ENCODE measurements around the gene MTCH2. TPM values are rescaled to one million over a fixed set of nuclear protein-coding genes. Genes with fewer than 3 reads are reported as not detected.
"Not testable (repeated sequence)": the region's sequence is repeated elsewhere in the genome, so short reads cannot be mapped to it uniquely, and the experiment has no call there.

The MTCH2 gene
- total RNA-seq, 1 experiment from 2014 or later: 138 TPM

DNA sequence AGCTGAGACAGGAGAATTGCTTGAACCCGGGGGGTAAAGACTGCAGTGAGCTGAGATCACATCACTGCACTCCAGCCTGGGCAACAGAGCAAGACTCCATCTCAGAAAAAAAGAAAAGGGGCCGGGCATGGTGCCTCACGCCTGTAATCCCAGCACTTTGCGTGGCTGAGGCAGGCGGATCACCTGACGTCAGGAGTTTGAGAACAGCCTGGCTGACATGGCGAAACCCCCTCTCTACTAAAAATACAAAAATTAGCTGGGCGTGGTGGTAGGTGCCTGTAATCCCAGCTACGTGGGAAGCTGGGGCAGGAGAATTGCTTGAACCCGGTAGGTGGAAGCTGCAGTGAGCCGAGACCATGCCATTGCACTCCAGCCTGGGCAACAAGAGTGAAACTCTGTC is 6.0 kb downstream of the MTCH2 start:
- CTCF ChIA-PET; RAD21 ChIA-PET (ENCODE audit: low non-redundant PET in 1 of 2, low total read pairs in 2 of 2, uncharacterized antibody in 2 of 2, unreplicated experiment in 2 of 2): not testable (repeated sequence)

DNA sequence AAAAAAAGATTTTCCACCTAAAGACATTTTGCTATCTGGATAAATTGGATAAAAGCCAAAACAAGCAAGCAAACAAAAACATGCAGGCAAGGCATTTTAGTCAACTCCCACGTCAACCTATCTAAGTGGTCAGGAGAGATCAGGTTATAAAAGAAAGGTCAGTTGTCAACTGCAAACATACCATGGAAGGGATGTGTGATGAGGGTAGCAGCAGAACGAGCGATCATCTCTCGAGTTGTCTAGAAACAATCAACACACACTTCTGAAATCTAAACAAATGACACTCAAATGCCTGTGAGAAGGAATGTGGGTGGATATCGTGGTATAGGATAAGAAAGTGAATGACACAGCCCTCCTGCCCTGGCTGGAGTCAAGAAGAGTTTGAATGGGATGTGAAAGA is 10.9 kb downstream of the MTCH2 start:
- no peak overlapping the region for H3K9ac ChIP-seq (ENCODE audit: low read length)
- H2AFZ ChIP-seq (ENCODE audit: low read depth, low read length, poor library complexity, severe bottlenecking): no peak overlapping the region
- DNase-seq (ENCODE audit: low read depth, low spot score): no peak
- intact Hi-C loops (cut with micrococcal nuclease): no loop called here
- peaks cover 44 to 50% of the 10 kb centered on the region in 2 experiments for H3K36me3 ChIP-seq (ENCODE audit: control insufficient read depth in 1 of 2, insufficient read depth in 2 of 2, low read length in 2 of 2)
- H3K4me3 ChIP-seq (replicated peaks in 1 of 2; ENCODE audit: low read depth in 1 of 2, low read length in 2 of 2): no peak overlapping the region
- POLR2A ChIA-PET: no interaction called here
- TF ChIP-seq SP1 (IDR thresholded peaks at IDR 0.05; ENCODE audit: low read depth) (no peak), SRF (IDR thresholded peaks at IDR 0.05; ENCODE audit: low read depth) (no peak), FOSL1 (IDR thresholded peaks at IDR 0.05; ENCODE audit: low read depth) (no peak), ZFX (IDR thresholded peaks at IDR 0.05) (no peak), SIN3A (IDR thresholded peaks at IDR 0.05; ENCODE audit: low read depth) (no peak), RAD21 (IDR thresholded peaks at IDR 0.05; ENCODE audit: low read depth) (no peak), JUND (IDR thresholded peaks at IDR 0.05) (no peak)
- TF ChIP-seq, protein P1, sequence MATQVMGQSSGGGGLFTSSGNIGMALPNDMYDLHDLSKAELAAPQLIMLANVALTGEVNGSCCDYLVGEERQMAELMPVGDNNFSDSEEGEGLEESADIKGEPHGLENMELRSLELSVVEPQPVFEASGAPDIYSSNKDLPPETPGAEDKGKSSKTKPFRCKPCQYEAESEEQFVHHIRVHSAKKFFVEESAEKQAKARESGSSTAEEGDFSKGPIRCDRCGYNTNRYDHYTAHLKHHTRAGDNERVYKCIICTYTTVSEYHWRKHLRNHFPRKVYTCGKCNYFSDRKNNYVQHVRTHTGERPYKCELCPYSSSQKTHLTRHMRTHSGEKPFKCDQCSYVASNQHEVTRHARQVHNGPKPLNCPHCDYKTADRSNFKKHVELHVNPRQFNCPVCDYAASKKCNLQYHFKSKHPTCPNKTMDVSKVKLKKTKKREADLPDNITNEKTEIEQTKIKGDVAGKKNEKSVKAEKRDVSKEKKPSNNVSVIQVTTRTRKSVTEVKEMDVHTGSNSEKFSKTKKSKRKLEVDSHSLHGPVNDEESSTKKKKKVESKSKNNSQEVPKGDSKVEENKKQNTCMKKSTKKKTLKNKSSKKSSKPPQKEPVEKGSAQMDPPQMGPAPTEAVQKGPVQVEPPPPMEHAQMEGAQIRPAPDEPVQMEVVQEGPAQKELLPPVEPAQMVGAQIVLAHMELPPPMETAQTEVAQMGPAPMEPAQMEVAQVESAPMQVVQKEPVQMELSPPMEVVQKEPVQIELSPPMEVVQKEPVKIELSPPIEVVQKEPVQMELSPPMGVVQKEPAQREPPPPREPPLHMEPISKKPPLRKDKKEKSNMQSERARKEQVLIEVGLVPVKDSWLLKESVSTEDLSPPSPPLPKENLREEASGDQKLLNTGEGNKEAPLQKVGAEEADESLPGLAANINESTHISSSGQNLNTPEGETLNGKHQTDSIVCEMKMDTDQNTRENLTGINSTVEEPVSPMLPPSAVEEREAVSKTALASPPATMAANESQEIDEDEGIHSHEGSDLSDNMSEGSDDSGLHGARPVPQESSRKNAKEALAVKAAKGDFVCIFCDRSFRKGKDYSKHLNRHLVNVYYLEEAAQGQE (IDR thresholded peaks at IDR 0.05; ENCODE audit: low read depth): no peak
- TF ChIP-seq, protein P2, sequence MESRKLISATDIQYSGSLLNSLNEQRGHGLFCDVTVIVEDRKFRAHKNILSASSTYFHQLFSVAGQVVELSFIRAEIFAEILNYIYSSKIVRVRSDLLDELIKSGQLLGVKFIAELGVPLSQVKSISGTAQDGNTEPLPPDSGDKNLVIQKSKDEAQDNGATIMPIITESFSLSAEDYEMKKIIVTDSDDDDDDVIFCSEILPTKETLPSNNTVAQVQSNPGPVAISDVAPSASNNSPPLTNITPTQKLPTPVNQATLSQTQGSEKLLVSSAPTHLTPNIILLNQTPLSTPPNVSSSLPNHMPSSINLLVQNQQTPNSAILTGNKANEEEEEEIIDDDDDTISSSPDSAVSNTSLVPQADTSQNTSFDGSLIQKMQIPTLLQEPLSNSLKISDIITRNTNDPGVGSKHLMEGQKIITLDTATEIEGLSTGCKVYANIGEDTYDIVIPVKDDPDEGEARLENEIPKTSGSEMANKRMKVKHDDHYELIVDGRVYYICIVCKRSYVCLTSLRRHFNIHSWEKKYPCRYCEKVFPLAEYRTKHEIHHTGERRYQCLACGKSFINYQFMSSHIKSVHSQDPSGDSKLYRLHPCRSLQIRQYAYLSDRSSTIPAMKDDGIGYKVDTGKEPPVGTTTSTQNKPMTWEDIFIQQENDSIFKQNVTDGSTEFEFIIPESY (IDR thresholded peaks at IDR 0.05; ENCODE audit: extremely low read depth, insufficient replicate concordance, low read length): no peak
- H4K20me1 ChIP-seq (ENCODE audit: insufficient read depth): no peaks in the 10 kb centered on the region
- CTCF ChIA-PET: no interaction called here
- no peaks in the 10 kb centered on the region for H3K9me3 ChIP-seq (ENCODE audit: control insufficient read depth in 1 of 2, insufficient read depth in 1 of 2, low read depth in 1 of 2, low read length in 2 of 2)
- ATAC-seq: no peak
- RAD21 ChIA-PET (ENCODE audit: low non-redundant PET in 1 of 2, low total read pairs in 2 of 2, uncharacterized antibody in 2 of 2, unreplicated experiment in 2 of 2): no interaction called here
- H3K27ac ChIP-seq (ENCODE audit: low read depth, low read length): no peak overlapping the region
- H3K9me2 ChIP-seq (ENCODE audit: insufficient read depth): no peaks in the 10 kb centered on the region
- H3K27me3 ChIP-seq (ENCODE audit: insufficient read depth, low read length): no peaks in the 10 kb centered on the region
- BruUV-seq (replicated peaks): no TSS peak
- no peak overlapping the region for H3K4me2 ChIP-seq (ENCODE audit: low read length)
- H3K4me1 ChIP-seq (ENCODE audit: control insufficient read depth in 1 of 2, insufficient read depth in 2 of 2, low read length in 2 of 2): no peaks in the 10 kb centered on the region
- H3K79me2 ChIP-seq (ENCODE audit: insufficient read depth, low read length): no peaks in the 10 kb centered on the region

More for the DNA sequence above, 6.0 kb downstream of the MTCH2 start:
- H3K9me2 ChIP-seq (ENCODE audit: insufficient read depth); BruUV-seq (replicated peaks); POLR2A ChIA-PET; H2AFZ ChIP-seq (ENCODE audit: low read depth, low read length, poor library complexity, severe bottlenecking); H3K9me3 ChIP-seq (ENCODE audit: control insufficient read depth in 1 of 2, insufficient read depth in 1 of 2, low read depth in 1 of 2, low read length in 2 of 2); H4K20me1 ChIP-seq (ENCODE audit: insufficient read depth); H3K27ac ChIP-seq (ENCODE audit: low read depth, low read length); ATAC-seq; H3K4me1 ChIP-seq (ENCODE audit: control insufficient read depth in 1 of 2, insufficient read depth in 2 of 2, low read length in 2 of 2); H3K4me2 ChIP-seq (ENCODE audit: low read length); H3K9ac ChIP-seq (ENCODE audit: low read length); H3K27me3 ChIP-seq (ENCODE audit: insufficient read depth, low read length); intact Hi-C loops (cut with micrococcal nuclease); H3K4me3 ChIP-seq (replicated peaks in 1 of 2; ENCODE audit: low read depth in 1 of 2, low read length in 2 of 2); DNase-seq (ENCODE audit: low read depth, low spot score): not testable (repeated sequence)
- H3K79me2 ChIP-seq (ENCODE audit: insufficient read depth, low read length): peaks cover 39% of the 10 kb centered on the region
- H3K36me3 ChIP-seq (ENCODE audit: control insufficient read depth in 1 of 2, insufficient read depth in 2 of 2, low read length in 2 of 2): peaks cover 27 to 40% of the 10 kb centered on the region in 2 experiments

Measured in HCT116 (cell line).